GM18870 (cell line): Measurements from ENCODE around the gene MSRB3.
"Not testable (repeated sequence)": the region's sequence is repeated elsewhere in the genome, so short reads cannot be mapped to it uniquely, and the experiment has no call there.

ENCODE experiments used
- ATAC-seq: cut with Tn5 transposase; IDR thresholded peaks from one replicate; pipeline ENCODE4 v1.9.1; 2021; ENCODE audit warnings: moderate library complexity; ENCODE audit not compliant: unreplicated experiment

Gene MSRB3

DNA sequence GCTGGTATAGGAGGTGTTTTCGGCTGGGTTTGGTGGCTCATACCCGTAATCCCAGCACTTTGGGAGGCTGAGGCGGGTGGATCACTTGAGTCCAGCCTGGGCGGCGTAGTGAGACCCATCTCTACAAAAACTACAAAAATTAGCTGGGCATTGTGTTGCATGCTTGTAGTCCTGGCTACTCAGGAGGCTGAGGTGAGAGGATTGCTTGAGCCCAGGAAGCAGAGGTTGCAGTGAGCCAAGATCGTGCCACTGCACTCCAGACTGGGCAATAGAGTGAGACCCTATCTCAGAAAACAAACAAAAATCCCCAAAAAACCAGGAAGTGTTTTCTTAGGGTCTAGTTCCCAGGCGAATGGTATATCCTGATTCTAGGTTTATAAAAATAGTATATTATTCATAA lies 7.0 kb downstream of the MSRB3 start:
- not testable (repeated sequence) for ATAC-seq

DNA sequence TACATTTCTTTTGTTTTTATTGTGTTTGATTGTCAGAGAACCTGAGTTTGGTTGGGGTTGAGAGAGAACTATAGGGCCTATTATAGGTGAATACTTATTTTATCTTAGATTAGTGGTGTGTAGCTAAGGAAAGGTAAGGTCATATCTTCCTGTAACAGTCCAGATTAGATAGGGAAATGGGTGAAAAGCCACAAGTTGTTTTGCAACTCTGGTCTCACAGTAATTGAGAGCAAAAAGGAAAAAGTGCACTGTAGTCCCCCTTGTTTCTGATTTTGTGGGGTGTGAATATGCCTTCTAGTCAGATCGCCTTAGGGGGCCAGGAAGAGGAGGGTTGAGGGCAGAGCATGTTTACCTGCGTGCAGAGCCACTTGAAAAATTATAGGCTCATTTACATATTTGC lies 8.9 kb downstream of the MSRB3 start:
- no peak for ATAC-seq

DNA sequence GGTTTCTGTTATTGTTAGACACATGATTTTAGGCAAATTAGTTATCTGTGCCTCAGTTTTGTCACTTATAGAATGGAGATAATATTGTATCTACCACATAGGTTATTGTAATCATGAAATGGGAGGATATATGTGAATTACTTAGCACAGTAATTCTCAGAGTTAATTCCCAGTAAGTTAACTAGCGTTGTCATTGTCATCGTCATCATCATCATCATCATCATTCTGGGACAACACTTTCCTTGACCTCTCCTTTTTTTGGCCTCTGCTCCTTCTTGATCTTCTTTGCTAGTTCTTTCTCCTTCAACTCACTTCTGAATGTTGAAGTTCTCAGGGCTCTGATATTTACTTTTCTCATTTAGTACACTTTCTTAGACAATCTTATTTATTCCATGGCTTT lies 13.8 kb downstream of the MSRB3 start:
- ATAC-seq: no peak

GRCh38 chr12:65293735-65294134 lies 15.3 kb downstream of the MSRB3 start:
- no peak for ATAC-seq

- no peak for ATAC-seq
These were observed 16.3 kb downstream of the MSRB3 start for GRCh38 chr12:65294641-65295262.

DNA sequence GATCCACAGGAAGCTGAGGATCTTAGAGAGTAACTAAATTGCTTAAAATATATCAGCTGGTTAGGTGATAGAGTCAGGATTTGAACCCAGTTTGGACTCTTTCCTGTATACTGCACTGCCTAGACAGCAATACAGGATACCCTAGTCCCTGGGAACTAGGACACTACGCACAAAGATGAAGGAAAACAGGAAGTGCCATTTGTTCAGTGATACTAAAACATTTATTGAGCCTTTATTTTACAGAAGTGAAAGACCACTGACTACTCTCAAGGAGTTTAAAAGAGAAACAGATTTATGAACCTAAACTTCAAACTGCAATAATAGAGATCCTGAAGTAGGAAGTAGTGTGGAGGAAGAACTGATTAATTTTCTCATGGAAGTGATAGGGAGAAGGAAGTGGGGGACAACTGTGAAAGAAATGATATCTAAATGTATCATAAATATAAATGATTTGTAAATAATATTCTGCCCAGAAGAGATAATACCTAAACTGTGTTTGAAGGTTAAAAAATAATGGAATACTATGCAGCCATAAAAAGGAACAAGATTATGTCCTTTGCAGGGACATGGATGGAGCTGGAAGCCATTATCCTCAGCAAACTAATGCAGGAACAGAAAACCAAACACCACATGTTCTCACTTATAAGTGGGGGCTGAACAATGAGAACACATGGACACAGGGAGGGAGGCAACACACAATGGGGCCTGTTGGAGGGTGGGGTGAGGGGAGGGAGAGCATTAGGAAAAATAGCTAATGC lies 18.2 kb downstream of the MSRB3 start:
- ATAC-seq: no peak

GRCh38 chr12:65300097-65300496 lies 21.6 kb downstream of the MSRB3 start:
- ATAC-seq: no peak

- no peak for ATAC-seq
These were observed 22.3 kb downstream of the MSRB3 start for GRCh38 chr12:65300679-65301349.

- no peak for ATAC-seq
These were observed 24.4 kb downstream of the MSRB3 start for GRCh38 chr12:65302891-65303290.

DNA sequence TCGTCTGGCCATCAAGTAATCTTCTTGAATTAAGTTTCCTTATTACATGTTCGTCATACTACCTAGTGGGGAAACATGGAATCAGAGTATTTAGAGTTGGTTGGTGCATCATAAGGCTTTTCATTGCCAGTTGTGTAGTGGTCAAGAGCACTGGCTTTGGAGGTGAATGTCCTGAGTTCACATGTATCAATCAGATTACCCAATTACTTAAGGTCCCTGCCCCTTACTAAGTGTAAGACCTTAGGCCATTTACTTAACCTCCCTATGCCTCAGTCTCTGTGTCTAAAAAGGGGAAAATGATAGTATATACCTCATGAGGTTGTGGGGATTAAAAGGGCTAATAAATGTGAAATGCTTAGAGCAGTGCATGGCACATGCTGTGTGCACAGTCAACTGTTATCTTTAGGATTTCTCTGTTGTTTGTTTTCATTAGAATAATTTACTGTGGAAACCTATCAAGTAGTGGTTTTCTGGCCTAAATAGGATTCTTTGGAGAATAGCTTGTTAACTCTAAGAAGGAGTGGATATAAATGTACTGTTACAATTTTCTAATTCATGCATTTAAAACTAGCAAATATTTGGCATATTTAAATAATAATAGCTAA lies 27.0 kb downstream of the MSRB3 start:
- ATAC-seq: no peak

GRCh38 chr12:65306366-65307168 lies 28.1 kb downstream of the MSRB3 start:
- ATAC-seq: no peak

- no peak for ATAC-seq
These were observed 28.7 kb downstream of the MSRB3 start for GRCh38 chr12:65307169-65307501.

DNA sequence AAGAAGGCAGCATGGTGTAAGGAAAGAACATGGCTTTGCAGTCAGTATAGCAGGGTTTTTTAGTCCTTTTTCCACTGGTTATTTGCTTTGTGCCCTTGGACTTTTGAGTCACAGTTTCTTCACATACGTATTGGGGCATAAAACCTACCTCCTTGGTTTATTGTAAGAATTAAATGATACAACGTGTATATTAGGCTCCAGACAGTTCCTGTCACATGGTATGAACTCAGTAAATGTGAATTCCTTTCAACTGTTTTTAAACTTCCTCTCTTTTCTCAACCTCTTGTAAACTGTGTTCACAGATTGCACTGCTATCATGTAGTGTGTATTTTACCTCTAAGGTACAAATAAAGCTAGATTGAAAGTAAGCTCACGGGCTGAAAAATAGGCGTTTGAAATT lies 29.5 kb downstream of the MSRB3 start:
- no peak for ATAC-seq

GRCh38 chr12:65308601-65309071 lies 30.2 kb downstream of the MSRB3 start:
- no peak for ATAC-seq

DNA sequence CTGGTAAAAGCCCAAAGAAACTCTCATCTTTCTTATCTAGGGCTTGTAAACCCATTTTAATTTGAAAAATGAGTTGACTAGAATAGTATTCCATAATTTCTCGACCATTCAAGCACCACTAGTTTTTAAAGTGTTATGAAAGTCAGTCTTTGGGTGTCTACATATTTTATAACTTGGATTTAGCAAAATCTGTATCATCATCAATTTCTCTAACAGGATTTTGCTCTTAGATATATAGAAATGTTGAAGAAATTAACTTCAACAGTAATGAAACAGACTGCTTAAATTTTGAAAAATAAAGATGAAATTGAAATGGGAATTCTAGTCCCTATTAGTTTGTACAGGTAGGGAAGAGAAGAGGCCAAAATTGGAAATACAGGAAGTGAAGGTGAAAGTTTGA lies 32.8 kb downstream of the MSRB3 start:
- no peak for ATAC-seq

DNA sequence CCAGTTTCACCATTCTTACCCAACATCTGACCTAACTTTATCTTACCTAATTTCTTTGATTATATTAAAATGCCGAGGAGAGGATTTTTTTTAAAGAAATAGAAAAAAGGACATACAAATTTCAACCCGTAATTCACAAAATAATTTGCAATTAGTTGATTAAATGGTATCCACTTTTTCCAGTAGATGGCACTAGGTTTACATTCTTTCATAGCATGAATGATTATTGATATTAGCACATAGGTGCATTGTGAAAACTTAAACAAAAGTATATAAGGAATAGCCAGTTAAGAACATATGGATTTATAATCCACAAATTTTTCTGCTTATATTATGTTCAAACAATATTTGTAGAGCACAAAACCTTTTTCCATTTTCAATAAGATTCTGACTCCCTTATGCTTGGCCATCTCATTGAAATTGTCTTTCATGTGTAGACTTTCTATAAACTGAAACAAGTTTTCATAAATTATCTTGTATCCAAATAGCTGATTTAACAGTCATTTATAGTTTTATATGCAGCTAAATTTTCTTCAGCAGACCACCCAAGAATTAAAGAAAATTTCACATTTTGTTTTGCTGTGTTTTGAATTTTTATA lies 35.3 kb downstream of the MSRB3 start:
- no peak for ATAC-seq

GRCh38 chr12:65315238-65315637 lies 36.8 kb downstream of the MSRB3 start:
- ATAC-seq: not testable (repeated sequence)

GRCh38 chr12:65318186-65318685 lies 39.8 kb downstream of the MSRB3 start:
- no peak for ATAC-seq

GRCh38 chr12:65319688-65320200 lies 41.3 kb downstream of the MSRB3 start:
- no peak for ATAC-seq

DNA sequence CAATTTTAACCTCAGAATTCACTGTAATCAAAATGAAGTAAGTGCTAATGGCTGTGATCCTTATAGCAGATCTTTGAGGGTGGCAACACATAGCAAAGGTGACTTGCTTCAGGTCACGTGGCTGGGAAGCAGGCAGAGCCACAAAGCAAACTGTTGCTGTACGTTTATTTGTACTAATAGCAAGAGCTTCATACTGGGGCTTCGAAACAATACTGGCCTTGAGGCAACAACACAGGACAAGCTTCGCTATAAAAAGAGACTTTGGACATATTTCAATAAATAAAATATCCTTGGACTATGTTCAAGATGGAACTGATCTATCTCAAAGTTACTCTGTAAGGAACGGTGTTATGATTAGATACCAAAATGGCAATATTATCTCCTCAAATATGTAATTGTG lies 44.6 kb downstream of the MSRB3 start:
- ATAC-seq: no peak
